H1 (cell line): Measurements from ENCODE around the gene CDC42EP5.

Experiments
- ATF2 ChIP-seq: IDR thresholded peaks from 2 replicates; pipeline ENCODE4 v1.6.1; 2012; ENCODE audit warnings: low read length, inconsistent platforms
- CREB1 ChIP-seq: IDR thresholded peaks from 2 replicates; pipeline ENCODE4 v1.6.1; 2012; ENCODE audit warnings: inconsistent platforms
- CTCF ChIP-seq, 3 experiments: IDR thresholded peaks; 1 replicate in 2 of 3; 2 replicates in 1 of 3; pipeline versions ENCODE4 v1.5.1 to v1.6.1; 2011; ENCODE audit warnings: low read length in 3 of 3, mild to moderate bottlenecking in 3 of 3, inconsistent platforms in 2 of 3, low read depth in 1 of 3, moderate library complexity in 1 of 3; ENCODE audit not compliant: insufficient read depth in 1 of 3; ENCODE audit errors: control extremely low read depth in 1 of 3
- EZH2 ChIP-seq: fragments of 200-600 bp; sonication (generic); IDR thresholded peaks from 2 replicates; pipeline ENCODE4 v1.7.1; 2012; ENCODE audit warnings: low read depth, mild to moderate bottlenecking, moderate library complexity, low read length, inconsistent platforms; ENCODE audit not compliant: severe bottlenecking
- GABPA ChIP-seq: IDR thresholded peaks from 2 replicates; pipeline ENCODE4 v1.6.1; 2011; ENCODE audit warnings: mild to moderate bottlenecking, low read length, moderate library complexity, borderline replicate concordance; ENCODE audit not compliant: insufficient read depth
- JUND ChIP-seq: IDR thresholded peaks from 2 replicates; pipeline ENCODE4 v1.6.1; 2011; ENCODE audit warnings: mild to moderate bottlenecking, improper control_type of control experiment, low read length
- KDM1A ChIP-seq: fragments of 200-600, 300-600 bp; sonication (generic); IDR thresholded peaks from 2 replicates; pipeline ENCODE4 v1.7.1; 2016; ENCODE audit warnings: mild to moderate bottlenecking, low read length, borderline replicate concordance
- POLR2A ChIP-seq, 2 experiments: IDR thresholded peaks; 1 replicate in 1 of 2; 2 replicates in 1 of 2; pipeline ENCODE4 v1.6.1; 2011; ENCODE audit warnings: low read depth in 2 of 2, low read length in 2 of 2, mild to moderate bottlenecking in 2 of 2; ENCODE audit errors: control extremely low read depth in 1 of 2
- POLR2AphosphoS5 ChIP-seq: IDR thresholded peaks from 2 replicates; pipeline ENCODE4 v1.6.1; 2011; ENCODE audit warnings: low read depth, low read length
- SP4 ChIP-seq: IDR thresholded peaks from 2 replicates; pipeline ENCODE4 v1.6.1; 2012; ENCODE audit warnings: low read length, inconsistent platforms
- SRF ChIP-seq: IDR thresholded peaks from 2 replicates; pipeline ENCODE4 v1.6.1; 2011; ENCODE audit warnings: mild to moderate bottlenecking, low read depth, low read length, moderate library complexity
- TBP ChIP-seq: IDR thresholded peaks from 2 replicates; pipeline ENCODE4 v1.6.1; 2011; ENCODE audit warnings: low read depth, low read length, improper control_type of control experiment

GRCh38 chr19:54448040-54448773, 24.9 kb downstream of the CDC42EP5 start:
- TF ChIP-seq POLR2A (IDR thresholded peaks at IDR 0.05; ENCODE audit: control extremely low read depth in 1 of 2, low read depth in 2 of 2, low read length in 2 of 2) (no peak; a peak in 1 of 3 replicates), POLR2AphosphoS5 (no peak), TBP (0 out of 2 replicates have a peak, but pooled peaks have one; percentile 20), CTCF (IDR thresholded peaks at IDR 0.05; ENCODE audit: control extremely low read depth in 1 of 3, insufficient read depth in 1 of 3, low read depth in 1 of 3, low read length in 3 of 3) (no peak), JUND (no peak), SP4 (no peak), GABPA (no peak), EZH2 (no peak), KDM1A (no peak), SRF (no peak), ATF2 (no peak), CREB1 (peak; percentile 46; the same call in 1 of the 2 replicates)
